Lung (tissue), 12 donors: ENCODE measurements around the gene PIK3CG. TPM values are rescaled to one million over a fixed set of nuclear protein-coding genes. Genes with fewer than 3 reads are reported as not detected.

Experiments used
- ATAC-seq: fragments of 200-7000 bp; cut with Tn5 transposase; one replicate; pipeline ENCODE4 v1.9.1; 2020; ENCODE audit warnings: moderate number of reproducible peaks; ENCODE audit not compliant: insufficient read depth, low FRiP score
- DNase-seq, 3 donors: peaks; one replicate each; pipeline ENCODE4 v3.0.0-alpha.2; 2013 to 2017
- H3K27ac ChIP-seq, 2 donors: one replicate each; pipeline ENCODE4 v1.5.1; 2013; ENCODE audit warnings: mild to moderate bottlenecking in 2 of 2, moderate library complexity in 2 of 2, control low read depth in 1 of 2, inconsistent platforms in 1 of 2, low read depth in 1 of 2, low read length in 1 of 2
- H3K27me3 ChIP-seq, 3 donors: one replicate each; pipeline ENCODE4 v1.5.1; 2013; ENCODE audit warnings: low read length in 2 of 3; ENCODE audit not compliant: control insufficient read depth in 3 of 3, insufficient read depth in 3 of 3
- H3K36me3 ChIP-seq, 4 donors: one replicate each; pipeline ENCODE4 v1.5.1; 2013; ENCODE audit warnings: low read length in 4 of 4, mild to moderate bottlenecking in 1 of 4, moderate library complexity in 1 of 4; ENCODE audit not compliant: control insufficient read depth in 4 of 4, insufficient read depth in 4 of 4
- H3K4me1 ChIP-seq, 5 donors: one replicate each; pipeline ENCODE4 v1.5.1; 2013; ENCODE audit warnings: low read length in 5 of 5, mild to moderate bottlenecking in 2 of 5, moderate library complexity in 1 of 5; ENCODE audit not compliant: control insufficient read depth in 5 of 5, insufficient read depth in 5 of 5
- H3K4me3 ChIP-seq: one replicate; pipeline ENCODE4 v1.5.1; 2013; ENCODE audit warnings: mild to moderate bottlenecking, control low read depth, moderate library complexity
- H3K9ac ChIP-seq, 2 donors: one replicate each; pipeline ENCODE4 v1.5.1; 2013; ENCODE audit warnings: low read length in 2 of 2, control low read depth in 1 of 2; ENCODE audit not compliant: insufficient read depth in 1 of 2
- H3K9me3 ChIP-seq, 4 donors: one replicate each; pipeline ENCODE4 v1.5.1; 2013; ENCODE audit warnings: low read length in 3 of 4, mild to moderate bottlenecking in 1 of 4, moderate library complexity in 1 of 4; ENCODE audit not compliant: control insufficient read depth in 4 of 4, insufficient read depth in 3 of 4
- CTCF ChIP-seq: IDR thresholded peaks from 2 replicates; pipeline ENCODE4 v1.5.1; 2012; ENCODE audit warnings: mild to moderate bottlenecking; ENCODE audit errors: control extremely low read depth, extremely low read depth
- WGBS, 2 donors: extraction: QIAGEN DNeasy Blood & Tissue Kit; methylation state at CpG; one replicate each; pipeline ENCODE4 v1.1.7; 2013; 5-methylcytosine and 5-hydroxymethylcytosine counted together
- polyA plus RNA-seq, 2 donors: library from polyadenylated mRNA; stranded (reverse); fragments of 200-250 nt; gene quantifications; one replicate each; pipeline ENCODE4 v1.2.1, GENCODE V29; 2013
- total RNA-seq, 2 donors: library from RNA; depleted of rRNA in 1 of 2; stranded (reverse); fragments of >200 nt in 1 of 2; gene quantifications; one replicate each; pipeline ENCODE4 v1.2.1, GENCODE V29; 2014 to 2021
- donor health status: control.
- donor health status: control.
- donor health status: Bipolar disorder and iron deficiency.
- donor health status: healthy.
- donor health status: DM: yes; HTN: yes; CAD: no.

The PIK3CG gene
- total and polyA plus RNA-seq, 4 donors, result 0.61 to 10.8 (median 6.8) TPM

GRCh38 chr7:106819546-106819945 lies 45.5 kb upstream of the PIK3CG start:
- Histone ChIP-seq H3K4me1 (no peaks in the 10 kb centered on the region), H3K9me3 (peaks cover 0 to 3% (median 0%) of the 10 kb centered on the region in 4 donors), H3K36me3 (no peaks in the 10 kb centered on the region), H3K9ac (no peak overlapping the region), H3K27me3 (no peaks in the 10 kb centered on the region), H3K27ac (no peak overlapping the region), H3K4me3 (no peak overlapping the region)
- no peak for ATAC-seq
- no peak for DNase-seq
- TF ChIP-seq CTCF, result no peak

- H3K27me3 ChIP-seq, result no peaks in the 10 kb centered on the region
- 80 to 90% methylated on average over 4 of the region's 4 CpGs for WGBS, 2 donors
- no peaks in the 10 kb centered on the region for H3K4me1 ChIP-seq
- DNase-seq (no peak), ATAC-seq (no peak)
- H3K4me3 ChIP-seq, result no peak overlapping the region
- H3K9me3 ChIP-seq, result peaks cover 0 to 3% (median 0%) of the 10 kb centered on the region in 4 donors
- no peak overlapping the region for H3K27ac ChIP-seq
- H3K36me3 ChIP-seq, result no peaks in the 10 kb centered on the region
- H3K9ac ChIP-seq, result no peak overlapping the region
- no peak for TF ChIP-seq CTCF
Measured at GRCh38 chr7:106820321-106821217, 44.5 kb upstream of the PIK3CG start.

- H3K27ac ChIP-seq, result no peak overlapping the region
- H3K4me1 ChIP-seq, result no peaks in the 10 kb centered on the region
- no peak overlapping the region for H3K4me3 ChIP-seq
- peaks cover 0 to 3% (median 0%) of the 10 kb centered on the region in 4 donors for H3K9me3 ChIP-seq
- no peak for TF ChIP-seq CTCF
- ATAC-seq (no peak), DNase-seq (no peak)
- no peaks in the 10 kb centered on the region for H3K36me3 ChIP-seq
- no peak overlapping the region for H3K9ac ChIP-seq
- H3K27me3 ChIP-seq, result no peaks in the 10 kb centered on the region
Measured at GRCh38 chr7:106823631-106824030, 41.5 kb upstream of the PIK3CG start.
